Lung (tissue), 12 donors: Measurements from ENCODE around the gene RBM46. TPM values are rescaled to one million over a fixed set of nuclear protein-coding genes. Genes with fewer than 3 reads are reported as not detected.

Experiments used
- ATAC-seq: fragments of 200-7000 bp; cut with Tn5 transposase; one replicate; pipeline ENCODE4 v1.9.1; 2020; ENCODE audit warnings: moderate number of reproducible peaks; ENCODE audit not compliant: insufficient read depth, low FRiP score
- DNase-seq, 3 donors: peaks; one replicate each; pipeline ENCODE4 v3.0.0-alpha.2; 2013 to 2017
- H3K27ac ChIP-seq, 2 donors: one replicate each; pipeline ENCODE4 v1.5.1; 2013; ENCODE audit warnings: mild to moderate bottlenecking in 2 of 2, moderate library complexity in 2 of 2, control low read depth in 1 of 2, inconsistent platforms in 1 of 2, low read depth in 1 of 2, low read length in 1 of 2
- H3K27me3 ChIP-seq, 3 donors: one replicate each; pipeline ENCODE4 v1.5.1; 2013; ENCODE audit warnings: low read length in 2 of 3; ENCODE audit not compliant: control insufficient read depth in 3 of 3, insufficient read depth in 3 of 3
- H3K36me3 ChIP-seq, 4 donors: one replicate each; pipeline ENCODE4 v1.5.1; 2013; ENCODE audit warnings: low read length in 4 of 4, mild to moderate bottlenecking in 1 of 4, moderate library complexity in 1 of 4; ENCODE audit not compliant: control insufficient read depth in 4 of 4, insufficient read depth in 4 of 4
- H3K4me1 ChIP-seq, 5 donors: one replicate each; pipeline ENCODE4 v1.5.1; 2013; ENCODE audit warnings: low read length in 5 of 5, mild to moderate bottlenecking in 2 of 5, moderate library complexity in 1 of 5; ENCODE audit not compliant: control insufficient read depth in 5 of 5, insufficient read depth in 5 of 5
- H3K4me3 ChIP-seq: one replicate; pipeline ENCODE4 v1.5.1; 2013; ENCODE audit warnings: mild to moderate bottlenecking, control low read depth, moderate library complexity
- H3K9ac ChIP-seq, 2 donors: one replicate each; pipeline ENCODE4 v1.5.1; 2013; ENCODE audit warnings: low read length in 2 of 2, control low read depth in 1 of 2; ENCODE audit not compliant: insufficient read depth in 1 of 2
- H3K9me3 ChIP-seq, 4 donors: one replicate each; pipeline ENCODE4 v1.5.1; 2013; ENCODE audit warnings: low read length in 3 of 4, mild to moderate bottlenecking in 1 of 4, moderate library complexity in 1 of 4; ENCODE audit not compliant: control insufficient read depth in 4 of 4, insufficient read depth in 3 of 4
- CTCF ChIP-seq: IDR thresholded peaks from 2 replicates; pipeline ENCODE4 v1.5.1; 2012; ENCODE audit warnings: mild to moderate bottlenecking; ENCODE audit errors: control extremely low read depth, extremely low read depth
- WGBS, 2 donors: extraction: QIAGEN DNeasy Blood & Tissue Kit; methylation state at CpG; one replicate each; pipeline ENCODE4 v1.1.7; 2013; 5-methylcytosine and 5-hydroxymethylcytosine counted together
- polyA plus RNA-seq, 2 donors: library from polyadenylated mRNA; stranded (reverse); fragments of 200-250 nt; gene quantifications; one replicate each; pipeline ENCODE4 v1.2.1, GENCODE V29; 2013
- total RNA-seq, 2 donors: library from RNA; depleted of rRNA in 1 of 2; stranded (reverse); fragments of >200 nt in 1 of 2; gene quantifications; one replicate each; pipeline ENCODE4 v1.2.1, GENCODE V29; 2014 to 2021
- donor health status: control.
- donor health status: control.
- donor health status: Bipolar disorder and iron deficiency.
- donor health status: healthy.
- donor health status: DM: yes; HTN: yes; CAD: no.

The RBM46 gene
- total and polyA plus RNA-seq, 4 donors = 0.06 TPM; not detected in 3

DNA sequence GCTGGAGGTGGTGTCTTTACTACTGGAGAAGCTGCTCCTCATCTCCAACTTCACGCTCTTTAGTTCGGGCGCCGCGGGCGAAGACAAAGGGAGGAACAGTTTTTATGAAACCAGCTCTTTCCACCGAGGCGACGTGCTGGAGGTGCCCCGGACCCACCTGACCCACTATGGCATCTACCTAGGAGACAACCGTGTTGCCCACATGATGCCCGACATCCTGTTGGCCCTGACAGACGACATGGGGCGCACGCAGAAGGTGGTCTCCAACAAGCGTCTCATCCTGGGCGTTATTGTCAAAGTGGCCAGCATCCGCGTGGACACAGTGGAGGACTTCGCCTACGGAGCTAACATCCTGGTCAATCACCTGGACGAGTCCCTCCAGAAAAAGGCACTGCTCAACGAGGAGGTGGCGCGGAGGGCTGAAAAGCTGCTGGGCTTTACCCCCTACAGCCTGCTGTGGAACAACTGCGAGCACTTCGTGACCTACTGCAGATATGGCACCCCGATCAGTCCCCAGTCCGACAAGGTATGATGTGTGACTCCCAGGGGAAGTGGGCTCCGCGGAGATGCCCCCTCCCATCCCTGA, 36.6 kb upstream of the RBM46 start:
- TF ChIP-seq CTCF = no peak
- Histone ChIP-seq H3K36me3 (no peaks in the 10 kb centered on the region), H3K4me3 (no peak overlapping the region), H3K27me3 (peaks cover 0 to 88% (median 72%) of the 10 kb centered on the region in 3 donors), H3K4me1 (peaks cover 0 to 34% (median 12%) of the 10 kb centered on the region in 5 donors), H3K9ac (no peak overlapping the region), H3K9me3 (peaks cover 0 to 9% (median 0%) of the 10 kb centered on the region in 4 donors), H3K27ac (no peak overlapping the region)
- DNase-seq = no peak
- ATAC-seq = no peak
- WGBS, 2 donors = 7 to 9% methylated on average over 31 of the region's 31 CpGs

GRCh38 chr4:154757713-154758112, 23.4 kb upstream of the RBM46 start:
- WGBS, 2 donors = 77 to 80% methylated on average over 6 of the region's 6 CpGs
- no peak for DNase-seq

DNA sequence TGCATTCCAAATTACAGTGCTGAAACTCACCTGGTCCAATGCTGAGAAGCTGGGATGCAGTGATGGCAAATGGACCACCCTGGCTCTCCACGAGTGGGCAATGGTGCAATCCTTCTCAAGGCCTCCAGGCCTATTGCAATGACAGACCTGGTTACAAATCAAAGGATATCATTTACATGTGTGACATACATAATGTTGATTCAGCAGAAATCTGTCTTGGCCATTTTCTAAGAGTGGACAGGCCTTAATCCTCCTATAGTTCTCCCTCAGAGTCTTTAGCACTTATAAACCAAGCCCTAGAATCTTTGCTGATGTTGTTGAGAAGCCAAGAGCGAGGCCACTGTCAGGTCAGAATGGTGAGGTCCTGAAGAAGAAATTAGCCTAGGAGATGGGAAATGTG, 20.2 kb upstream of the RBM46 start:
- DNase-seq (no peak), ATAC-seq (no peak)
- Histone ChIP-seq H3K4me1 (no peaks in the 10 kb centered on the region), H3K36me3 (no peaks in the 10 kb centered on the region), H3K9ac (no peak overlapping the region), H3K27ac (no peak overlapping the region), H3K4me3 (no peak overlapping the region), H3K27me3 (peaks cover 2 to 24% (median 3%) of the 10 kb centered on the region in 3 donors), H3K9me3 (peaks cover 0 to 2% (median 0%) of the 10 kb centered on the region in 4 donors)
- TF ChIP-seq CTCF = no peak
- 76 to 80% methylated on average over 2 of the region's 2 CpGs for WGBS, 2 donors

More at GRCh38 chr4:154757713-154758112, 23.4 kb upstream of the RBM46 start:
- H3K4me3 ChIP-seq = no peak overlapping the region
- H3K36me3 ChIP-seq = no peaks in the 10 kb centered on the region
- no peaks in the 10 kb centered on the region for H3K4me1 ChIP-seq
- peaks cover 2 to 18% (median 3%) of the 10 kb centered on the region in 3 donors for H3K27me3 ChIP-seq
- no peak overlapping the region for H3K27ac ChIP-seq
- H3K9ac ChIP-seq = no peak overlapping the region
- H3K9me3 ChIP-seq = no peaks in the 10 kb centered on the region
- no peak for ATAC-seq
- no peak for TF ChIP-seq CTCF

DNA sequence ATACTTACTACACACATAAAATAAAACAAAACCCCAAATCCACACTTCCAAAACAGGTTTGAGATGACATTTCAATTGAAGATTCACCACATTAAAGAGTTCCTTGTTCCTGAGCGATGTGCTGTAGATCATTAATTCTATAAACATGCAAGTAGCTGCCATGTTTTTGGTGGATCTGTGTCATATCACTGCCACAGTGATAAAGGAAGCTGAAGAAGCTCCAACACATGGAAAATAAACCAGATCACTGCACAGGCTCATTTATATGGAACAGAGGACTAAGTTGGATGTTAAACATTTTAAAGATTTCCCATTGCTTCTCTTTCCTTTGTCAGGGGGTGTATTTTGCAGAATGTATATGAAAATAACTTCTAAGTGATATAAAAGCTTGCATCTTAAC, 2.8 kb upstream of the RBM46 start:
- no peaks in the 10 kb centered on the region for H3K36me3 ChIP-seq
- WGBS, 2 donors = 90 to 91% methylated on average over 1 of the region's 1 CpG
- no peak overlapping the region for H3K9ac ChIP-seq
- no peak overlapping the region for H3K27ac ChIP-seq
- H3K9me3 ChIP-seq = no peaks in the 10 kb centered on the region
- no peak for TF ChIP-seq CTCF
- peaks cover 0 to 22% (median 0%) of the 10 kb centered on the region in 3 donors for H3K27me3 ChIP-seq
- ATAC-seq = no peak
- no peak overlapping the region for H3K4me3 ChIP-seq
- no peaks in the 10 kb centered on the region for H3K4me1 ChIP-seq
- DNase-seq = no peak
